D341Med (cell line): ENCODE data around the gene RBM19.

Experiments
- DNase-seq: peaks from one replicate; pipeline ENCODE4 v3.0.0; 2012; ENCODE audit warnings: low spot score

Gene RBM19

DNA sequence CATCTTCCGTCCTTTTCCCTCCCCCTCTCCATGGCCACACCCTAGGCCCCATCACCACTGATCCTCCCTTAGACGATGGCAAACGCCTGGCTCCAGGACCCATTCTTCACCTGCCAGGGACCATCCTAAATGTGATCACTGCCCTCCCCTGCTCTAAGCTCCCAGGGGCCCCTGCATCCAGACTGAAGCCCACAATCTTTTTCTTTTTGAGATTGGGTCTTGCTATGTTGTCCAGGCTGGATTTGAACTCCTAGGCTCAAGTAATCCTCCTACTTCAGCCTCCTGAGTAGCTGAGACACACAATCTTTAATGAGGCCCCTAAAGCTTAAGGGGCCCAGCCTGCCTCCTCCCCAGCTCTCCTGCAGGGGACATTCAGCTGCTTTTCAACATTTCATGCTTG, 15.3 kb downstream of the RBM19 start:
- DNase-seq = no peak

DNA sequence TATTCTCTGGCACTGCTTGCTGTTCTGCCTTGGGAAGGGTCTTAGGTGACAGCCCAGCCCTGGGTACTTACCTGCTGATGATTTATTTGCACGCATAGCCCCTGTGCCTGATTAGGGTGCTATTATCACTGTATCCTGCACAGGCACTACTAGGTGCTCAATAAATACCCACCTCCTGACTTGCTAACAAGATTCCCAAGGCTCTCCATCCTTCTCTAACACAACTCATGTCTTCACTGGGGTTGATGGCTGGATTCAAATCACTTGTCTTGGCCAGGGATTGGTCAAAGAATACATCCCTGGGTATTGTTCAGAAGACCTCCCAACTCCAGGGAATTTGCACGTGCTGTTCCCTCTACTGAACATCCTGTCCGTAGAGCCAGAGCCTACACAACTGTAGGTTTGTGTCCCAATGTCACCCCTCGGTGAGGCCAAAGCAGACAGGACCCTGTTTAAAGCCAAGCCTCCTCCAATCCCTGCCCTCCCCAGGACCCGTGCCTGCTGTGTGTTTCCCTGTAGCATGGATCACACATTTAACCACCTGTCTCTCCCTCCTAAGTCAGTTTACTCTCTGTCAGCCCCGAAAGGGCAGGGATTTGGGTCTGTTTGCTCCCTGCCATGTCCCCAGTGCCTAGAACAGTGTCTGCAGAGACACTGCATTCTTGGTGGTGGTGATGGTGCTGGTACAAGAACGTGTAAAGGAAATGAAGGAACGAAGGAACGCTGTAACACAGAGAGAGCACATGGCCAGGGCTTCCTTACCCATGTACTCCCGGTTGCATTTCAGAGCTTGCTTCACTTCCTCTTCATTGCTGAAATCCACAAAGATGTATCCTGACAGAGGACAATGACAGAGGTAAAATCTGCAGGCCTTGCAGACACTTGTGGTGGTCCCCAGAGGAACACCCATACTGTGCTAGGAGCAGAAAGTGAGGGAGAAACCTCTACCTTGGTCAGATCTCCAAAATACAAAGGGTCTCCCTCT, 16.5 kb downstream of the RBM19 start:
- DNase-seq = no peak

DNA sequence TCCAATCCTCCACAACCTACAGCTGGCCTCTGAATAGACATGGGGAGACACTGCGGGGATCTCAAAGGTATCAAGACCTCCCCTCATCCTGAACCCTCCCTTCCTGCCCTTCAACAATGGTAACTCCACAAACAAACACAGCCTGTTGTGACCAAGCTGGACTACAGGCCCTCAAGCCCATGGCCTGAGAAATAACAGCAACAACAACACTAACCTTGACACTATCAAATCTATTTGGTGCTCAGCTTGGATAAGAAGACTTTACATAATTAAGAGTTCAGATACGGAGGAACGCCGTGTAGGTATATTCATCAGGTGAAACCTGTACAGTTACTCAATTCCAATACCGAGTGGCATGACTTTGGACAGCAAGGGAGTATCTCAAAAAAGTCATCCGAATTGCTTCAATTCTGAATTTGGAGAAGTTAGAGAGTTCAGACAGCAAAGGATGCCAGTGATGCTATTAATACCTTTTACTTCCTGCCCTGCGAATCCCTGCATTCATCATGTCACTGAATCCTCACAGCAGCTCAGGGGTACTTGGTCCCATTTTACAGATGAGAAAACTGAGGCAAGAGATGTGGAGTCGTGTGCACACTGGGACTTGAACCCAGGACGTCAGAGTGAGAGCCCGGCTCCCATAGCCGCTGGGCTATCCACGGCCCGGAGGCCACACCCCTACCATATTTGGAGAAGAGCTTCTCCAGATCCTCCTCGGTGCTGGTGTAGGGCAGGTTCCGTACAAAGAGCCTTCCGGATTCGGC, 17.8 kb downstream of the RBM19 start:
- DNase-seq = no peak

DNA sequence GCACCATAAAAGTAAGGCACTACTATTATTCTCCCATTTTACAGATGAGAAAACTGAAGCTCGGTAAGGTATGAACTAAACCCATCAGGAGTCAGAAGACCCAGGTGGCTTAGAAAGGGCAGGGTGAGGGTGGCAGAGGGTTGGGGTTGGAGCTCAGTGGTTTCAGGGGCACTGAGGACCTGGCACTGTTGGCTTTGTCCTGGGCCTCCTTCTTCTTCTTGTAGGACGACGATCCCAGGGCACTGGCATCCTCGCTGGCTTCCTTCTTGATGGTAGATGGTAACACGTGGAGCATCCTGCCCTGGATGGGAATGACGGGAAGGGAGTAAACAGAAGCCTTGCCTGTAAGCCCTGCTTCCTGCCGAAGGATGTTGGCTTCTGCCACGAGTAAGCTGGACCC, 19.9 kb downstream of the RBM19 start:
- DNase-seq = no peak

DNA sequence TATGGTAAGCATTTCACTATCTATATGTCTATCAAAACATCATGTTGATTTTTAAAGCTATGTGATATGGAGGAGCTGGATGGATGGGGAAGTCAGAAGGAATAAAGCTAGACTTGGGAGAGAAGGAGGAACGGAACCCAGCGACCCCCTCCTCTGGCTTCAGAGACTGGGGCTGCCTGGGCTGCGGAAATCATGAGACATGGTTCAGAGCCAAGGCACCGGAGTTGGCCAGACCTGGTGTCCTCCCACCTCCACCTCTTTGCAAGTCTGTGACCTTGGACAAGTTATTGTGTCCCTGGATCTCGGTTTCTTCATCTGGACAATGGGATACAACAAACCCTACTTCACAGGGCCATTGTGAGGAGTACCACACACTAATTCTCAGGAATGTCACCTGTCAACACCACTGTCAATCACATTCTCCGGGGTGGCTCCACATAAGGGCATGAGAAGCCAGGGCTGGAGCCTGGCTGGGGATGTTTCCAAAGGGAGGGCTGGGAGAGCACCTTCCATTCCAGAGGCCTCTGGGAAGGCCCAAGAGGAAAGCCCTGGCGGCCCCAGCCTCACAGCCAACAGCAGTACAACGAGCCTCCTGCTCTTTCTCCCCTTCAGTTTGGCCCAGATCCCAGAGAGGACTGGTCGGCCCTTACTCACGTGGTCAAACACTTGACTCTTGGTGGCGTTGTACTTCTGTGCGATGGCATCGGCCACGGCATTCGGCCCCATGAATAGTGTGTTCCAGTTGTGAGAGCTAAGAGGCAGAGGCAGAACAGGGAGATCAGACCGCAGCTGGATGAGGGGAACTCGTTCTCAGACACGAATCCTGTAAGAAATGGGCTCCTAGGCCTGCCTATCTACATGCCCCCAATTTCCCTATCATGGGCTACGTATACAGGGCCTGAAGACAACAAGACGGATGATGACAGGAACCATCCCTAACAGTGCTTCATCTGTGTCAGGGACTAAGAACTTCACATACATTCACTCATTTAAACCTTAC, 20.7 kb downstream of the RBM19 start:
- no peak for DNase-seq

DNA sequence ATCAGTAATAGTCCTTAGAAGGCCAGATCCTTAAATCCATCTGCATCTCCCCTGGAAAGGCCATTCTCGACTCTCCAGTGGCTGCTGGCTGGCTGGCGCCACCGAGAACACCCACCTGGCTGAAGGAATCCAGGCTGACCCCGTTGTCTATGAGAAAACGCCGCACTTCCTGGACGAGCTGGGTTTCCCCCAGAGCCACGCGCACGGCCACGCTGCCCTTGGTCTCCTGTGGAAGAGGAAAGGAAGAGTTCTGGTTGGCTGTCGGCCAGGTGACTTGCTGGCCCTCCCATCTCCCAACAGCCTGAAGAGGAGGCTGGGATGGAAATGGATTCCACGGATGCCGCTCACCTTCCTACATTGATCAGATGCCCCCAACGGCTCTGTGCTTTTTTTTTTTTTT, 23.9 kb downstream of the RBM19 start:
- no peak for DNase-seq

DNA sequence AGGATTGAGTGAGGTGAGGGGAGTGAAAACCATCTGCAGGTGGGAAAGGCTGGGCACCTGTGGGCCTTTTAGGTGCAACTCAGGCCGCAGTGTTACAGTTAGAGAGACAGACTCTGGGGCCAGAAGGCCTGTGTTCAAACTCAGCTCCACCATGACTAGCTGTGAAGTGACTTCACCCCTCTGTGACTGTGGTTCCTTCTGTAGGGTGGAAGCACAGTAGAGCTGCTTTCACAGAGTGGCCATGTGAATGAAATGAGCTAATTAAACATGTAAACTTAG, 25.0 kb downstream of the RBM19 start:
- no peak for DNase-seq

DNA sequence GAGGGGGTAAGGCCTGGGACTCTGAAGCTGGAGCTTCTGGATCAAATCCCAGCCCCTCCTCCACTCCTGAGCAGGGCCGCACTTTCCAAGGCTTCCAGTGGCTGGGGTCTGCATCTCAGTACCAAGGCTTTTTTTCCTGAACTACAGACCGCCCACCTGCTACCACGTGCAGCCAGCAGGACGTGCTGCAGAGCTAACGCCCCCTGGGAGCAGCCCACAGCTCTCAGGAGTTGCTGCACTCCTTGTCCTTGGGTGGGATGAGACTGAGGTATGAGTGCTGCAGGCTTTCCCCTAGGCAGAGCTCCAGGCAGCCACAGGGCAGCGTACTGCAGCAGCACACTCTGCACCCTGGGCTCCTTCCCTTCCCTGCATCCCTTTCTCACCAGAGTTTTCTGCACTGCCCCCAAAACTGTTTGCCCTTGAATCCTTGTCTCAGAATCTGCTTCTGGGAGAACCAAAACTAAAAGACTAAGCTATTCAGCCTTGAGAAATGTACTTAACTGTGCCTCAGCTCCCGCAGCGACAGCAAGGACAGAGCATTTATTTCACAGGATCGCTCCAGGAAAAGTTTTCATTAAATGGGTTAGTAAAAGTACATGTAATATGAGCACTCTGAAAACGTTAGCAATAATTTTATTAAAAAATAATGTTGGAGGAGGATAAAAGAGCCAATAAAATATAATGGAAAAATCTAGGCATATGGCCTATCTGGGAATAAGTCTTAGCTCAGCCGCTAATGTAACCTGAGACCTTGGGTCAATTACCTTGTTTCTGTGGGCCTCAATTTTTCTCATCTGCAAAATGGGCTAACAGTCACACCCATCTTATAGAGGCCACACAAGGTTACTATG, 25.5 kb downstream of the RBM19 start:
- DNase-seq = no peak

DNA sequence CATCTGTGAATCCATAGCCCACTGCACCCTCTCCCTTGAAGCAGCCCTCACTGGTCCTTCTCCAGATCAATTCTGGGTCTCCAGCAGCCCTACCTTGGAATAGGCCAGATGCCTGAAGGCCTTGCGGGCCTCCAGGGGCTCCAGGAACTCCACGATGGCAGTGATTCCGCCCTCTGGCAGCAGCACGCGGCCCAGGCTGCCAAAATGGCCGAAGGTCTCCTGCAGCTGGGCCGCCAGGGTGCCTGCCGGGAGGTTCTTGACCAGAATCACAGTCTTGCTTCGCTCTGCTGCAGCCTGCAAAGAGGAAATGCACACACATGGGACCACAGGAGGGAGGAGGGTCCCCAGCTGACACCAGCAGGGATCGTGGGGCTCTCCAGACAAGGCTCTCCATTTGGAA, 26.3 kb downstream of the RBM19 start:
- DNase-seq = no peak

DNA sequence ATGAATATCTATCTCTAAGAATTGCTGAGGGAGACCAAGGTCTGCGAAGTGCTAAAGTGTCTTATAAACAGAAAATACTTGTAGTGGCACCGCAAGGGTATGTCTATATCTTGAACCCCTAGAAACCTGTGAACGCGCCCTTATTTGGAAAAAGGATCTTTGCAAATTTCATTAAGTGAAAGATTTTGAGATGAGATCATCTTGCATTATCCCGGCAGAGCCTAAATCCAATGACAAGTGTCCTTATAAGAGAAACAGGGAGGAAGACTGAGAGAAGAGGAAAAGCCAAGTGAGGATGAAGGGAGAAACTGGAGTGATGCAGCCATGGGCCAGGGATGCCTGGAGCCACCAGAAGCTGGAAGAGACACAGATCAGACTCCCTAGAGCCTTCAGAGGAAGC, 27.7 kb downstream of the RBM19 start:
- no peak for DNase-seq

DNA sequence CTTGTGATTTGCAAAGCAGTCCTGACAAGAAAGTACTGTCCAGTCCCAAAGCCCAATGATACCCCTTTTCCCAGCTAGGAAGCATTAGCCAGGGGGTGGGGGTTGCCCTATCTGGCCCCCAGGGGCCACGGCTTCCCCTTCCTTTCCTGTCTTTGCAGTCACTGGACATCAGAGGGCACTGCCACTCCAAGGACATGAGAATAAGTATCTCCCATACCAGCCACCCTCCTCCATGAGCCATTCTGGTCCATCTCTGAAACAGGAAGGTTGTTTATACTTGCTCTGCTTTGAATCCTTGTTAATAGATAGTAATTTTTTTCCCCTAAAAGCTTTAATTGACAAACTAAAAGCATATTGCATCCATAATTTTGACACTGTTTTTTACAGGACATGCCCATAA, 29.7 kb downstream of the RBM19 start:
- no peak for DNase-seq

DNA sequence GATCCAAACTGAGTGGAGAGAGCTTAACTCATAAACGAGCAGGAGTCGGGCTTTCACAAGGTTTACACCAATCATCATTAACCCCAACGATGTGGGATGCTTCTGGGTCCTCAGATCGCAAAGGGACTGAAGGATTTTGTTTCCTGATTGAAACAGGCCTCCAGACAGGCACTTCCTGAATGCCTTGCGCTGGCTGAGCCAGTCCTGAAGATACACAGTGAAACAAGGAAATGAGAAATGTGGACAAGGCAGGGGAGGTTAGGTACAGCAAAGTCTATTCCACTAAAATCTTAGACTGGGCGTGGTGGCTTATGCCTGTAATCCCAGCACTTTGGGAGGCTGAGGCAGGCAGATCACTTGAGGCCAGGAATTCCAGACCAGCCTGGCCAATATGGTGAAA, 30.7 kb downstream of the RBM19 start:
- no peak for DNase-seq

DNA sequence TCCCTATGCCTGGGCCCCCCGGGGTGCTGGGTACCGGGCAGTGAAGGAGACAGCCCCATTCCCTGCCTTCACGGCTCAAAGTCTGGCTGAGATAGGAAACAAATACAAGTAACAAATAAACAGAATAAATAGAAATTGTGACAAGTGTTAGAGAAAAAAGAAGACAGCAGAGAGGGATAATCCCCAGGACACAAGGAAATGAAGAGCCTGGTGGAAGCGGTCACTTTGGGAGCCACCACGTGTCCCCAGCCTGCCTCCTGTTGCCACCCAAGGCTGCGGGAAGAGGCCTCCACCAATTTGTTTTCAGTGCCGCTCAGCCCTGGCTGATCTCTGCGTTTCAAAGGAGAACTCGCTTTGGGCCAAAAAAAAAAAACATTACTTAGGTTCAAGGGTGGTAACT, 31.2 kb downstream of the RBM19 start:
- DNase-seq = no peak

DNA sequence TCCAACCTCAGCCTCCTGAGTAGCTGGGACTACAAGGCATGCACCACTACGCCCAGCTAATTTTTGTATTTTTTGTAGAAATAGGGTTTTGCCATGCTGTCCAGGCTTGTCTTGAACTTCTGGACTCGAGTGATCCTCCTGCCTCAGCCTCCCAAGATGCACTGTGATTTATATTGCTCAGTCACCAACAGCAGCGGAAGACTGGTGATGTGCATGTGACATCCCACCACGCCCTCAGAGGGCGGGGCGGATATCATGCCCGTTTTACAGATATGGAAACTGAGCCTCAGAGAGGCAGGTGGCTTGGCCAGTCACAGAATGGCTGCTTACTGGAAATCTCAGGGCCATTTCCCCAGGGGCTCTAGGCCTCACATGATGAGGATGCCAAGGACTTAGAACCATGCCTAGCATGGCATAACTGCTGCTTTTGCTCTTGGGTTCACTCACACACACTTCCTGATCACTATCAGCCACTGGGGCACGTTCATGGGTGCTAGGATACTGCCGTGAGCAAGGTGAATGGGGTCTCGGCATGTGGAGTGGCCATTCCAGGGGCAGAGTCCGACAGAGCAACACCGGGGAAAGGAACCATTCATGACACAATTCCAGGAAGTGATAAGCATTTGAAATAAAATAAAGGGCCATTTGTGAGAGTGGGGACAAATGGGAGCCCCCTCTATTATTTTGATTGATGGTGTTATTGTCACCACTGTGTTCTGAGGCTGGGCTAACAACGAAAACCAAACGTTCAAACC, 31.9 kb downstream of the RBM19 start:
- no peak for DNase-seq

DNA sequence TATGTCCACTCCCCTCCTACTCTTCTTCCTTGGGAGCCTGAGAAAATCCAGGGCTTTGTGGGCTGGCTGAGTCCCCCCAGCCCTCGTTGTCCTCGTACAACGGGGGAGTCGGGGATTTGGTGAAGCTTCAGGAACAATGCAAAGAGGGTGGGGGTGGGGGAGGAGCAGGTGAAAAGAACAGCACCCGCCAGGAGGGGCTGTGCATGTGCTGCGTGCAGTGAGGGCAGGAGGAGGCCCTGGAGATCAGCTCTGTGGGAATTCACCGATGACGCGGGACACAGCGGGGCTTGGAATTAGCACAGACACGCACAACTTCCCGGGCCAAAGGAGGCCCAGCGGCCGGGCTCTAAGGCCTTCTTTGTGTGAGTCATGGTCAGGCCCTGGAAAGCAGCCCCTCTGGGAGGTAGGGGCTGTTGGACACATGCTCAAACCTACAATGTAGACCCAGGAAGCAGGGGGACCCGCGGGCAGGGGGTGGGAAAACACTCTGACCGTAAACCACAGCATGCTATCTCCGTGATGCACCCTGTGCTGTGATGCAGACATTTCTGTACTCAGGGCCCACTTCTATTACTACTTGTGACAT, 32.8 kb downstream of the RBM19 start:
- DNase-seq = peak; percentile 71

DNA sequence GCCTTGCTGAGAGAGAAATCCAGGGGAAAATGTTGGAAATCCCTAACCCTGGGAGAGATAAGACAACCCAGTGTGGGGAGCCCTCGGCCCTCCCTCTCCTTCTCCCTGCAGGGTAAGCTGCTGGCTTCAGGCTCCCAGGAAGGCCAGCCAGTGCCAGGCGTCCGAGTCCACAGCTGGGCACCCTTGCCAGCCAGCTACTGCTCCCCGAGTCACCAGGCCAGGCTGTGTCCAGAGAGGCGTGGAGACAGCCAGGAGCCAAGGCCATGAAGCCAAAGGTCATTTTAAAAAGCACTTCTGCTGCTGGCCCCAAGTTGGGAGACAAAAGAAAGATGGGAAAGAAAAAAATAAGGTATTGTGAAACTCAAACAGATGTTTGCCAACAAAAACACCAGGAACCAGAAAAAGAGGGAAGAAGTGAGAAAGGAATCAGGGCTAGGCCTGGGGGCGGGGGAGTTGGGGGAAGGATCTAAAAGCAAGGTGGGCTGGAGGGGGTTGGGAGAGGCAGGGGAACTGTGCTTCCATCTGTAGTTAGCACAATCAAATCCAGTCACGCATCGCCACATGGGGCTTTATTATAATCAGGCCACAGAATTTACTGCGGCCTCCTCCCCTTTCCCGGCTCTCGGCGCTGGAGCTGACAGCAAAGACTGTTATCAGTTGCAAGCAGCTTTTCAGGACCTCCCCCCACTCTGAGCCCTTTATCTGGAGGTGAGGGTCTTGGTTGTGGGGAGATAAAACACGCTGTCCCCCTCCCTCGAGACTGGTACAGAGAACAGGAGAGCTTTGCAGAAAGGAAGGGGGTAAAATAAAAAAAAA, 33.5 kb downstream of the RBM19 start:
- peak; percentile 54 for DNase-seq

DNA sequence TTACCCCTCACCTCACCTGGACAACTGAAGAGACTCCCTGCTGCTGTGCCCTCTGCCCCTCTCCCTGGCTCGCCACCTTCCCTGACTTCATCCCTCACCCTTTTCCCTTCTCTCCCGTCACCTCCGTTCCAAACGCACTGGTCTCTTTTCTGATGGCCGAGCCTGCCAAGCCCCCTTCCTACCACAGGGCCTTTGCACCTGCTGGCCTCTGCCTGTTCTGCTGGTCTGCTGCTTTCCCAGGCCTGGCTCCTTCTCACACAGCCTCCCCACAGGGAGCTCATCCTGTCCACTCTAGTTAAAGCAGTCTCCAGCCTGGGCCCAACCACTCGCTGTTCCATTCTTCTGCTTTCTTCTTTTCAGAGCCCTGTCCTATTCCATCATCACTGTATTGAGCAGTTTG, 34.6 kb downstream of the RBM19 start:
- no peak for DNase-seq

DNA sequence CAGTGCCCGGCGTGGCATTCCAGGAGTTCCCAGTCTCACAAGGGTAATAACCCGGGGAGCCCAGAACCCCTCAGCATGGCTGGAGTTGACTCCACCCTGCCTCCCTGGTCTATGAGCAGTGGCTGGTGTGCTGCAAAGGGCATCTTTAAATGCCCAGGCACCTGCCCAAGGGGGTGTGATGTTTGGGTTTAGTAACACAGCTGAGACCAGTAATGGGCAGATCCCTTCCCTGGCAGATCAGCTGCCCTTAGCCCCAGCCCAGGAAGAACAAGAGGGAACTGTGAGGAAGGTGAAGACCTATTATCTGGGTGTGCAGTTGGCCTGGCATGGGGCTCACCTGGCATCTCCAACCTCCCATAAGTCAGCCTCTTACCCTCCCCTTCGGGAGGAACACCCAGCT, 35.9 kb downstream of the RBM19 start:
- DNase-seq = no peak

DNA sequence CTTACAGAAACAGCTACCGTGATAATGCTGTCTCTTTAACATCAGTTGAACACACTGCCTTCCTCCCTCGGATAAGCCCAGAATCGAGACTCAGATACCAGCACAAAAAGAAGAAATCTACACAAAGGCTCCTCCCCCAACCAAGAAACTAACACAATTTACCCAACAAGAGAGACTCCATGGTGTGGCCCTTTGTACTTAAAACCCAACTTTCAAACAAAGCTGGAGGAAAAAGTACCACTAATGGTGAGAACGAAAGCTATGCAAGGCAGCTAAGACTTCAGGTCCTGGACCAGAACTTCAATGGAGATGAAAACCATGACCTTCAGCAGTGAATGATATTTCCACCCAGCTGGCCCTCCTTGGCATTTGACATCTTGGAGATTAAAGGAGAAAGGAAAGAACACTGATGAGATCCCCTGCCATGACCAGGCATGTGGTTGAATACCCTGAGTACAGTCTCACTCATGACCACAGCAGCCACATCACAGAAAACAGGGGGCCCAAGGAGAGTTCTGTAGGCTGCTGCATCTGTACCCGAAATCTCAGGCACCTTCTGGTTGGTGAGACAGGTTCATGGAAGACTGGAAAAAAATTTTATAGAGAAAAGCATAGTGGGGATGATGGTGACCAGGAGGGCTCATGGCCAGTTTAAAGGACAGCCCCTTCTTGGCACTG, 36.7 kb downstream of the RBM19 start:
- DNase-seq = no peak
